Thyroid gland (tissue), 4 donors: ENCODE data around the gene GCK.

Experiments
- POLR2A ChIP-seq, 2 donors: fragments of 450-650 bp; IDR thresholded peaks; one replicate each; pipeline ENCODE4 v1.6.1; 2017; ENCODE audit warnings: antibody characterized with exemption in 2 of 2, mild to moderate bottlenecking in 2 of 2, moderate library complexity in 1 of 2
- TF ChIP-seq, protein P1 (sequence below), 6 experiments: fragments of 200-600 bp in 3 of 6; fragments of 450-650 bp in 3 of 6; sonication (generic) in 3 of 6; IDR thresholded peaks; one replicate each; pipeline ENCODE4 v1.5.1; 2016 to 2019; ENCODE audit warnings: antibody characterized with exemption in 6 of 6, mild to moderate bottlenecking in 2 of 6, inconsistent platforms in 1 of 6, moderate library complexity in 1 of 6

DNA sequence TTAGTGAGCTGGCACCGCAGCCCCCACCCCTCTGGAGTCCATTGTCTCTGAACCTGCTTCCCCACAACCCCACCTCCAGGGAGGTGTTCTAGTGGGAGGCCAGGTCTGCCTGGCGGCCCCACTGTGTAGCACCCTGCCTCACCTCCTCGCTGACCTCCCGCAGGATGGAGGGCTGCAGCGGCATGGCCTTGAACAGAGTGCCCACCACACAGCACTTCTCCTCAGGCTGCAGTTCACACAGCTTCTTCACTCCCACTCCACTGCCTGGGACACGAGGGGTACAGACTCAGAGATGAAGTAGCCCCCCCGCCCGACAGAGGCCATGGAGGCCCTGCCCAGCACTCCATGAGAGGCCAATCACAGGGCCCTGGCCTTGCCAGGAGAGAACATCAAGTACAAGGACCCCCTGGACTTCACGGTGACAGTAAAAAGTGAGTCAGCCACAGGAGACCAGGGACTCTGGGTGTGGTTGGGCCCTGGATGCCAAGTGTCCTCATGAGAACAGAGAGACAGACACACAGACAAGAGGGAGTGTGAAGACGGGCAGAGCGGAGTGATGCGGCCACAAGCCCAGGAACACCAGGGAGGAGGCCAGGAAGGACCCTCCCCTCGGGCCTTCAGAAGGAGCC, 71.3 kb downstream of the GCK start:
- no peak for TF ChIP-seq POLR2A (IDR thresholded peaks at IDR 0.05)
- TF ChIP-seq, protein P1, sequence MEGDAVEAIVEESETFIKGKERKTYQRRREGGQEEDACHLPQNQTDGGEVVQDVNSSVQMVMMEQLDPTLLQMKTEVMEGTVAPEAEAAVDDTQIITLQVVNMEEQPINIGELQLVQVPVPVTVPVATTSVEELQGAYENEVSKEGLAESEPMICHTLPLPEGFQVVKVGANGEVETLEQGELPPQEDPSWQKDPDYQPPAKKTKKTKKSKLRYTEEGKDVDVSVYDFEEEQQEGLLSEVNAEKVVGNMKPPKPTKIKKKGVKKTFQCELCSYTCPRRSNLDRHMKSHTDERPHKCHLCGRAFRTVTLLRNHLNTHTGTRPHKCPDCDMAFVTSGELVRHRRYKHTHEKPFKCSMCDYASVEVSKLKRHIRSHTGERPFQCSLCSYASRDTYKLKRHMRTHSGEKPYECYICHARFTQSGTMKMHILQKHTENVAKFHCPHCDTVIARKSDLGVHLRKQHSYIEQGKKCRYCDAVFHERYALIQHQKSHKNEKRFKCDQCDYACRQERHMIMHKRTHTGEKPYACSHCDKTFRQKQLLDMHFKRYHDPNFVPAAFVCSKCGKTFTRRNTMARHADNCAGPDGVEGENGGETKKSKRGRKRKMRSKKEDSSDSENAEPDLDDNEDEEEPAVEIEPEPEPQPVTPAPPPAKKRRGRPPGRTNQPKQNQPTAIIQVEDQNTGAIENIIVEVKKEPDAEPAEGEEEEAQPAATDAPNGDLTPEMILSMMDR (IDR thresholded peaks at IDR 0.05) = no peak
